ENCODE data around the gene GABBR2.

DNA sequence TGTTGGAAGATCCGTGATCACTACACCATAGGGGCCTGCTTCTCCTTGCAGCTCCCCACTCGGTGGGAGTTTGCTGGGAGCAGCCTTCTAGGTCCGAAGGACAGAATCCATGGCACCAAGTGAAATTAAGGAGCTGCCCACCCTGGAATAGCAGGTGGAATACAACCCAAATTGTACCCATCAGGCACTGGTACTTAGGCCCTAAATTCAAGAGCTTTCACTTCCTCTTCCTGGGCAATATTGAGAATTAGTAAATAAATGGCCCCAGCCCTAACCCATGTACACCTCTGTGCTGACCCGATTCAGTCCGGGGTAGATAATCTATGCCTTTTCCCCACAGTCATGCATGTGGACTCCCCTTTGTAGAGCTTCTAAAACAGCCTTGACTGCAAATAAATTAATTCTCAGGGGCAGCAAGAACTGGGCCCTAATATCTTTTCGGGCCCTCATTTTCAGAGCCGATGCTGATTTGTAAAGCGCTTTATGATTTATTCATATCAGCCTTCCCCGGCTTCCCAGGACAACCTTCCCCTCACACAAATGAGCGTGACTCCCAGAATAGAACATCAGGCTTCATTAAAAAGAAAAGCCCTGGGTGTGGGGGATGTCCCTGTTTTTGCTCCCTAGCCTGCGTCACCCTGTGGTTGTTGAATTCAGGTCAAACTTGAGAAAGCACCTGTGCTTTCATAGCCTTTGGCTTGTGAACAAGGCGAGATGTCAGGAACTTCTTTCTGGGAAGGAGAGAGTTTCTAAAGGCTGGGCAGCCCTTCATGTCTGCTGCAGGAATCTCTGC, 327.2 kb downstream of the GABBR2 start:
- TF ChIP-seq, protein P1, sequence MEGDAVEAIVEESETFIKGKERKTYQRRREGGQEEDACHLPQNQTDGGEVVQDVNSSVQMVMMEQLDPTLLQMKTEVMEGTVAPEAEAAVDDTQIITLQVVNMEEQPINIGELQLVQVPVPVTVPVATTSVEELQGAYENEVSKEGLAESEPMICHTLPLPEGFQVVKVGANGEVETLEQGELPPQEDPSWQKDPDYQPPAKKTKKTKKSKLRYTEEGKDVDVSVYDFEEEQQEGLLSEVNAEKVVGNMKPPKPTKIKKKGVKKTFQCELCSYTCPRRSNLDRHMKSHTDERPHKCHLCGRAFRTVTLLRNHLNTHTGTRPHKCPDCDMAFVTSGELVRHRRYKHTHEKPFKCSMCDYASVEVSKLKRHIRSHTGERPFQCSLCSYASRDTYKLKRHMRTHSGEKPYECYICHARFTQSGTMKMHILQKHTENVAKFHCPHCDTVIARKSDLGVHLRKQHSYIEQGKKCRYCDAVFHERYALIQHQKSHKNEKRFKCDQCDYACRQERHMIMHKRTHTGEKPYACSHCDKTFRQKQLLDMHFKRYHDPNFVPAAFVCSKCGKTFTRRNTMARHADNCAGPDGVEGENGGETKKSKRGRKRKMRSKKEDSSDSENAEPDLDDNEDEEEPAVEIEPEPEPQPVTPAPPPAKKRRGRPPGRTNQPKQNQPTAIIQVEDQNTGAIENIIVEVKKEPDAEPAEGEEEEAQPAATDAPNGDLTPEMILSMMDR (IDR thresholded peaks at IDR 0.05) = no peak
- no peak for TF ChIP-seq POLR2A (IDR thresholded peaks at IDR 0.05)

All from uterus (tissue), 2 donors.